OCI-LY3 (cell line): ENCODE results near the gene FRMPD1.

Source experiments
- CTCF ChIP-seq: fragments of 200-600, 300-600 bp; sonication (generic); IDR thresholded peaks from 2 replicates; pipeline ENCODE4 v1.5.1; 2014; ENCODE audit warnings: antibody characterized with exemption, low read length, low read depth
- EZH2phosphoT487 ChIP-seq: fragments of 200-600 bp; shearing (Covaris generic); IDR thresholded peaks from 2 replicates; pipeline ENCODE4 v1.6.1; 2018; ENCODE audit warnings: antibody characterized with exemption, mixed run types, low read depth

- TF ChIP-seq CTCF (no peak), EZH2phosphoT487 (no peak)
These were observed 4.7 kb upstream of the FRMPD1 start for GRCh38 chr9:37645903-37646506.
